Skin epidermis (tissue), 12 donors: ENCODE measurements around the gene LAG3.

ENCODE experiments used
- H3K27ac ChIP-seq, 21 experiments: fragments of 200-600 bp; sonication (generic) in 11 of 21; one replicate each; pipeline ENCODE4 v1.5.0; 2020; ENCODE audit warnings: mild to moderate bottlenecking in 3 of 21, inconsistent platforms in 2 of 21, moderate library complexity in 2 of 21
- H3K4me3 ChIP-seq, 7 experiments: fragments of 200-600 bp; sonication (generic) in 2 of 7; one replicate each; pipeline ENCODE4 v1.5.0; 2020; ENCODE audit warnings: inconsistent platforms in 2 of 7, mild to moderate bottlenecking in 2 of 7, moderate library complexity in 1 of 7

Gene LAG3

DNA sequence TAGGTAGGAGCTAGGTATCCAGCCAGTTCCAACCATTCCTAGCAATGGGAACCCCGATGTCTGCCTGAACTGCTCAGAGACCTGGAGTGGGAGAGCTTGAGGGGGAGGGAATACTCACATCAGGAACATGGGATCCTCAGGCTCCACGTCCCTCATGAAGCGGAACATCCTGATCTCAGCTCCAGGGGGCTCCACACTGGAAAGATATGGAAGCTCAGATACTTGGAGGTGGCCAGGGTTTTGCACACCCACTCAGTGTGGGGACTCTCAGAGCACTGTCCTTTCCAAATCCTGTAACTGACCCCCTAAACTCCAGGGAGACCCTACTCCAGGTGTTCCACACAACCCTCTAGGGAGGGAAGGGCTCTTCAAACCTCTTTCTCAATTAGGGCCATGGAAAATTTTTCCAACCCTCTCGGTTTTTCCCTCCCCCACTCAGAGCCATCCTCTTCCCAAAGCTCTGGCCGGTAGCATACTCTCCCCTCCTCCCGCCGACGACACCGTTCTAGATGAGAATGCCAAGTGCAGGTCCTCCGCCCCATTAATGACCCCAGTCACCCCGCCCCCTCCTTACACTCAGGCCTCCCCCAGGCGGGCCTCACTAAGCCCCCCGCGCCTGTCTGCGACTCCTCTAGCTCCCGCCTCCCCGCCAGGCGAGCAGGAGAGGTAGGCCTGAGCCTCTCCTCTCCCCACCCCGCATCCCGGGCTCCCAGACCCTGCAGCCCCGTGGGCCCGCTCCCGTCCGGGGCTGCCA lies 20.0 kb upstream of the LAG3 start:
- H3K27ac ChIP-seq = peak overlapping the region; percentile 71 to 100 (median 97)
- H3K4me3 ChIP-seq = peak overlapping the region; percentile 65 to 86 (median 76)

DNA sequence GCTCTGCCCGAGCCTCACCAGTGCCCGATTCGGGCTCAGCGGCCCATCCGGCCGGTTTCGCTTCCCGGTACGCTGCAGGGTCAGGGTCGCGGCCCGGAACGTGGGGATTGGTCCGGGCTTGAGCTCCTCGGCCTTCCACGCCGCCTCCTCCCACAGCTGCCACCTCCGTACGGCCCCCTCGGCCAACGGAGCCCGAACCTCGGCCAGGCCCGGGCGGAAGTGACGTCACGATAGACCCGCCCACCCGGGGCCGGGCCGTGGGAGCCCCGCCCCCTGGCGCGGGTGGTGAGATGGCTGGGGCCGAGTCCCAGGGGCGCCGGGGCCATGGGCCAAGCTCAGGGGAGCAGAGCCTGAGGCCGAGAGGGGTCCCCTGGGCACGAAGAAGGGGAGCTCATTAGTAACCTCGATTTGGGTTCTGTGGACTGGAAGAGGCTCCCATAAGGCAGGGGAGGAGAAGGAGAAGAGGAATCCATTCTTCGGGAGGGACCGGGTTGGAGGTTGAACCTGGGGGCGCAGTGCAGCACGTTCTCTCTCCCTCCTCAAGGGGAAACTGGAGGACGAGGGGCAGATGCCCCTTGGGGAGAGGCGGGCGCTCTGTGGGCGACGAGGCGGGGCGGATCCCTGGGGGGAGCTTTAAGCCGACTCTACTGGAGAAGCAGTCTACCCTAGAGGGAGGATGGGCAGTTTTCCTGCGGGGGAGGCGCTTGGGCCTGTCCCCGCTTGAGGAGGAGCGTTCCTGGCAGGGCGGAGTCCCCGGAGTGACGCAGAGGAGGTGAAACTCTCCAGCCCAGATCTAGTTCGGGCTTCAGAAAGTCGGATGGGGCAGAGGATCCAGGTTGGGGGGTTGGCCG lies 19.2 kb upstream of the LAG3 start, which contains the start of gene MLF2:
TSS of gene MLF2 (minus strand) at position 221 of the 851 bp plus-strand sequence. CDS start 807 bp downstream, outside the sequence.
- H3K4me3 ChIP-seq = peak within 1 kb of the TSS; percentile 65 to 86 (median 76)
- H3K27ac ChIP-seq = peak within 1 kb of the TSS; percentile 71 to 100 (median 97)

DNA sequence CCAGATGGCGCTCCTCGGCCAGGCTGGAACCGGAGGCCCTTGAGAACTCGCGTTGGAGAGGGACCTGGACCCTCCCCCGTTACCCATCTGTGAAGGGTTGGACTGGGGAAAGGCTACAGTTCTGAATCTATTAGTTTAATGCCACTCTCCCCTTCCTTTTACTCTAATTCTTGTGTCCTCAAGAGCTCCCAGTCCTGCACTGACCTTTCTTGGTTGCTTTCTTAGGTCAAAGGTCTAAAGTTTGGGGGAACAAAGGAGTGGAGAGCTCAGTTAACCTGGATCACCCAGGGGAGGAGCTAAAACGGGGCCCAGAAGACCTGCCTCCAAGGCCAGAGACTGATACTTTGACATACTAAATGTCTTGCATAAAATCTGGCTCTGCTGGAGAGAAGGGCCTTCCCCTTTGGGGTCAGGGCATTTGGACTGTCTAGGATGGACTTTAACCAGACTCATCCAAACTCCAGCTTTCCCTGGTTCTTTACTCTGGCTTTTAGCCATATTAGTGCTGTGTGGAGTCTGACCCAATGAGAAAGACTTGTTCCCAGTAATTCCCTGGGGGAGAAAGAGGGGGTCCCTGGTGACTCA lies 18.5 kb upstream of the LAG3 start:
- peak overlapping the region in 3 of 7 experiments; percentile 71 to 78 (median 76) for H3K4me3 ChIP-seq
- peak overlapping the region in 19 of 21 experiments; percentile 25 to 100 (median 97) for H3K27ac ChIP-seq

DNA sequence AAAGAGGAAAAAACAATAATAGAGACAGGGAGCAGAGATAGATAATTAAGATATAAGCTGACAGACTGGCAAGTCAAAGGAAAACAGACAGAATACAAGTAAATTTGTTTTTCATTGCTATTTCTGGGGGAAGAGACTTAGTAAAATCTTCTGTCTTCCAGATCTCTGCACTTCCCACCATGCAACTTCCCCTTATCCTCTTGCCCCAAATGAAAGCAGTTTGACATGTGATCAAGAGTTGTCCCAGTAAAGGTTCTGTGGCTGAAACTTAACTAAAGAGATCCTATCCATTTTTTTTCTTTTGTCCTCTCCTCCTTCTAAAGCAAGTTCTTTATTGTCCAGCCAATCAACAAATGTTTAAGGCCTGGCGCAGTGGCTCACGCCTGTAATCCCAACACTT lies 17.9 kb upstream of the LAG3 start:
- peak overlapping the region in 11 of 21 experiments; percentile 55 to 100 (median 98) for H3K27ac ChIP-seq

DNA sequence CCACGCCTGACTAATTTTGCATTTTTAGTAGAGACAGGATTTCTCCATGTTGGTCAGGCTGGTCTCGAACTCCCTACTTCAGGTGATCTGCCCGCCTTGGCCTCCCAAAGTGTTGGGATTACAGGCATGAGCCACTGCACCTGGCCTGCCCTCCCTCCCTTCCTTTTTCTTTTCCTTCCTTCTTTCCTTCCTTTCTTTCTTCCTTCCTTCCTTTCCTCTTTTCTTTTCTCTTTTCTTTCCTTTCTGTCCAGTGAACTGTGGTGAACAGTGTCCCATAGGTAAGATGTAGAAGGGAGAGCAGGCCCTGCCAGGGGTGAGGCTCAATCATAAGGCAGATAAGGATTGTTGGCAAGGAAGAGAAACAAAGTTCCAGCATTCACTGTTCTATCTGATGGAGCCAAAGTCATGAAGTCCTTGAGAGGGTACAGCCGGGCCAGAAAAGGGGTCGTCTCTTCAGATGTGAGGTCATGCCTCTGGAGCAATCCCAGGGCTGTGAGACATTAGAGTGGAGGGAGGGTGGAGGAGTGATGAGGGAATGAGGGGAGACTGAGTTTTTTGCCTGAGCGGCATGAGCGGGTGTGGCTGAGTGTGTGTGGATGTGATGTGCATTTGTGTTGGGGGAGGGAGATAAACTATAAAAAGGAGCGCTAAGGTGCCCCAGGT lies 15.2 kb upstream of the LAG3 start:
- H3K27ac ChIP-seq = no peak overlapping the region
- no peak overlapping the region for H3K4me3 ChIP-seq

More for the DNA sequence above, 17.9 kb upstream of the LAG3 start:
- no peak overlapping the region for H3K4me3 ChIP-seq

DNA sequence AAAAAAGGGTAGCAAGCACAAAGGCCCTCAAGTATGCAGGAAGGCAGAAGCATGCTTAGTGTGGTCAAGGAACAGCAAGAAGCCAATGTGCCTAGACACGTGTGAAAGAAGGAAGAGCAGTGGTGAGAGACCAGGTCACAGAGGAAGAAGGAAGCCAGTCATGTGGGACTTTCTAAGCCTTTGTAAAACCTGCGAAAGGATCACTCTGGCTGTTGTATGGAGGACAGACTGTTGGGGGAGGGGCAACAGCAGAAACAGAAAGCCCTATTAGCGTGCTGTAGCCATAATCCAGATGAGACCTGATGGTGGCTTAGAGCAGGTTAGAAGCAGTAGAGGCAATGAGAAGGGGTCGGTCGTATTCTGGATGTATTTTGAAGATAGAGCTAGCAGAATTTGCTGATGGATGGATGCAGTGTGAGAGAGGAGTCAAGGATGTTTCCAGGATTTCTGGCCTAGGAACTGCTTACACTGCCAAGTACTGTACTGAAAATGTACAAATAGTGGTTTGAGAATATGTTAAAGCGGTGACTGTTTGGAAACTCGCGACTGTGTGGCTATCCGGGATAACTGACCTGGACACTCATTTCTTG lies 13.7 kb upstream of the LAG3 start:
- H3K27ac ChIP-seq = no peak overlapping the region
- no peak overlapping the region for H3K4me3 ChIP-seq

DNA sequence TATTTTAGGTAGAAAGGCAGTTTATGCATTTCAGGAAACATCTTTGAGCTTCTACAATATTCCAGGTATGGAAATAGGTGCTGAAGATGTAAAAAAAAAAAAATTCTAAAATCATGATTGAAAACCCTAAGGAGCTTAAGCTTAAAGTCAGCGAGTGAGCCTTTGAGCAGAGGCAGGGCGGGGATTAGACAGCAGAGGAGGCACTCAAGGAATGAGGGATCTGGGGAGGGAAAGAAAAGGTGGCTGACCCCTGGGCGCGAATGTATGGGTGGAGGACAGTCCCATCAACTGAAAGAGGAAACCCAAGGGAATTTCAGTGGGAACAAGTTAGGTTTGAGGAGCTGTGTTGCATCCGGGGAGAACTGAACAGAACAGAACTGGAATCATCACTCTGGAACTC lies 12.6 kb upstream of the LAG3 start:
- Histone ChIP-seq H3K27ac (no peak overlapping the region), H3K4me3 (no peak overlapping the region)

DNA sequence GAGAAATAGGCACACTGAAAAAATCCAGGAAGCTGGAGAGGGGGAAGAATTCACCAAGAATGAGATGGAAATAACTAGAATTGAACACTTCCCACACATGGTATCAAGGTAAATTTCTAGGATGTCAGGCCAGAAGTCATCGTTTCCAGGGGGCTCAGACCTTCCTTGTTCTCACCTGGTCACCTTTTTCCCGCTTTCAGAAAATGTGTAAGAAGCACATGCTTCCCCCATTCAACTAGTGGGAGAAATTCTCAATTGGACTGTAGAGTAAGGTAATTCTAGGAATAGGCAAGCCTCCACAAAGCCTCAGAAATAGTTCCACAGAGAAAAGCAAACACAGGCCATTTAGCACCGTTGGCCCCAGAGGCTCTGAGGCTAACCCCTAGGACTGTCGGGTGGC lies 8.9 kb upstream of the LAG3 start:
- H3K4me3 ChIP-seq = no peak overlapping the region
- peak overlapping the region in 20 of 21 experiments; percentile 58 to 94 (median 84) for H3K27ac ChIP-seq

DNA sequence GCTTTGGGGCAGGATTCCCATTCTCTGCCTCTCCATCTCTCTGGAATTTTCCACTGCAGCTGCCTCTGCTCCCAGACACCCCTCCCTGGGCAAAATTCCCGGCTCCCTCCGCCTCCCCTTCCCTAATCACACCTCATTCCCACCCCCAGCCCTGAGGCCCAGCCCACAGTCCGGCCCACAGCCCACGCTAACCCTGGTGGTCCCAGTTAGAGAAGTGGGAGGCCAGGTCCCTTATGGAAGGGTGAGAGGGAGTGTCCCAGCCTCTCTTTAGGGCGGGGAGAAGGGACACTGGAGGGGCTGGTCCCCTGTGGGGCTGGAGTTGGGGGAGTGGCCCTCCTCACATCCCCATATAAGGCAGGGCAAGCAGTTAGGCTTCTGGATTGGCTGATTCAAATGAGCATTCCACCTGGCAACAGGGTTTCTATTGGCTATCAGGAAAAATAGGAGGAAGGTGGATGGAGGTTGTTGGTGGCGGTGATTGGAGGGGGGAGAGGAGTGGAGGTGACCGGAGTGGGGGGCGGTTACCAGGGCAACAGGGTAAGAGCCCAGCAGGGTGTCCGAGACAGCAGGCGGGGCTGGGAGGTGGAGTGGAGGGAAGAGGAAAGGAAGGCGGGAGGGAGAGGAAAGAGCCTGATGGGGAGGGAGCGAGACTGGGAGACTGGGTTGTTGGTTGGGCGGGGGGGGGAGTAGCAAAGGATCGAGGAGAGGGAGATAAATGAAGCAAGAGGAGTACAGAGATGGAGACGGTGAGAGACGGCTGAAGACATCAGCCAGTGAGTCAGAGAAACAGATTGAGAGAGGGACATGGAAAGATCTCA lies 8.1 kb upstream of the LAG3 start:
- Histone ChIP-seq H3K27ac (peak overlapping the region in 20 of 21 experiments; percentile 58 to 94 (median 84)), H3K4me3 (peak overlapping the region in 4 of 7 experiments; percentile 5 to 32 (median 14))

DNA sequence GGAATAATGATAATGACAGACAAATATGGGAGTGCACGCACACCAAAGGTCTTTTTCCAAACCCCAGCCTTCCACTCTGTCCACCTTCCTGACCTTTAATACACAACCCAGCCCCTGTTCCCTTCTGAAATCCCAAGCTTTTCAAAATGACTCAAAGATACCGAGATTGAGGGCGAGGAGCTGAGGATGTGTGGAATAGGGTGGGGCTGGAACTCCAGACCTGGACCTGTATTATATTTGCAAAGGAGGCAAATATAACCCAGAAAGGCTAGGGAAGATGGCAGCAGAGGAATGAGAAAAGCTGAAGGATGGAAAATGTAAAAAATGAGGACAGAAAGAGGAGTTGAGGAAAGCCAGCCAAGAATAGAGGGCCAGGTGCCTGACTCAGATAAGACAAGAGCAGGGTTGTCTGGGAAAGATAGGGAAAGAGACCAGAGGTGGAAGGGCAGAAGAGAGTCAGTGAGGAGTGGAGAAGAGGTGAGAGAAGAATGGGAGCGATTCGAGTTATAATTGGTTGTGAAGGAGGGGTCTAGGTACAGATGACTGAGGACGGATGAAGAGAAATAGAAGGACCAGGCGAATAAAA lies 7.2 kb upstream of the LAG3 start:
- peak overlapping the region in 6 of 7 experiments; percentile 57 to 80 (median 76) for H3K4me3 ChIP-seq
- H3K27ac ChIP-seq = peak overlapping the region in 19 of 21 experiments; percentile 77 to 94 (median 85)

DNA sequence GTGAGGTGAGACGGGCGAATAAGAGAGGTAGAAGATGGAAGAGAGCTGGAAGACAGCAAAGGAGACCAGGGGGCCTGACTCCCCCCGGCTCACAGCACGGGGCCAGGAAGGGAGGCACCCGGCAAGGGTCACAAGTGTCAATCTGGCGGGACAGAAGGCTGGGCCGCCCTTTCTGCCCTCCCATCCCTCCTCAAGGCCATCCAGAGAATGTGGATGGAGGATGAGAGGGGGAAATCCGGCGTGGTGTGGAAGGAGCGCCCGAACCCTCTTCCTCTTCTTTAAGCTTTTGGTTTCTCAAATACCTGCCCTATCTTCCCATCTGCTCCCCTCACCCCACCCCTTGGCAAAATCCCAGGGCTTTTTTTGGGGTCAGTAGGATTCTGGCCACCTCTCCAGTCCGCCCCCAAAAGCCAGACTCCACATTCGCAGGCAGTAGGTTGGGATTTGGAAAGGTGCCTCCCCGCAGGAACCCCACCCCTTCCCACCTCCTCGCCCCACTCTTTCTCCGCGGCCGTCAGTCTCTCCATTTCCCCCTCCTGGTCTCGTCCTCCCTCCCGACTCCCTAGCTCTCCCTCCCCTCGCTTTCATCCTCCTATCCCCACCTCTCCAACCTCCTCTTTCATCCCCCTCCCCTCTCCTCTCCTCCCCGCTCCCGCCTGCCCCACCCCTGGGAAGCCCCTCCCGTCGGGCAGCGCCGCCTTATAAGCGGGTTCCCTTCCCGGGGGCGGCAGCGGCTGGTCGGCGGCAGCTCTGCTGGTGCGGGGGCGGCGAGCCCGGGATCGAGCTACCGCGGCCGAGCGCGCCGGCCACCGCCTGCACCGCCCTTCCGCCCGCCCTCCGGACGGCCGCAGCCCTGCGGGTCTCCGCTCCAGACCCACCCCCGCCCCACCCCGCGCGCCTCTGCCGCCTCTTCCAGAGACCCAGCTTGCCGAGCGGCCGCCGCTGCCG lies 6.4 kb upstream of the LAG3 start, which contains the start of gene PTMS:
TSS of gene PTMS (plus strand) at position 730 of the 948 bp plus-strand sequence. CDS start 343 bp downstream, outside the sequence.
- Histone ChIP-seq H3K4me3 (peak within 1 kb of the TSS; percentile 50 to 80 (median 75)), H3K27ac (peak within 1 kb of the TSS; percentile 68 to 94 (median 82))

DNA sequence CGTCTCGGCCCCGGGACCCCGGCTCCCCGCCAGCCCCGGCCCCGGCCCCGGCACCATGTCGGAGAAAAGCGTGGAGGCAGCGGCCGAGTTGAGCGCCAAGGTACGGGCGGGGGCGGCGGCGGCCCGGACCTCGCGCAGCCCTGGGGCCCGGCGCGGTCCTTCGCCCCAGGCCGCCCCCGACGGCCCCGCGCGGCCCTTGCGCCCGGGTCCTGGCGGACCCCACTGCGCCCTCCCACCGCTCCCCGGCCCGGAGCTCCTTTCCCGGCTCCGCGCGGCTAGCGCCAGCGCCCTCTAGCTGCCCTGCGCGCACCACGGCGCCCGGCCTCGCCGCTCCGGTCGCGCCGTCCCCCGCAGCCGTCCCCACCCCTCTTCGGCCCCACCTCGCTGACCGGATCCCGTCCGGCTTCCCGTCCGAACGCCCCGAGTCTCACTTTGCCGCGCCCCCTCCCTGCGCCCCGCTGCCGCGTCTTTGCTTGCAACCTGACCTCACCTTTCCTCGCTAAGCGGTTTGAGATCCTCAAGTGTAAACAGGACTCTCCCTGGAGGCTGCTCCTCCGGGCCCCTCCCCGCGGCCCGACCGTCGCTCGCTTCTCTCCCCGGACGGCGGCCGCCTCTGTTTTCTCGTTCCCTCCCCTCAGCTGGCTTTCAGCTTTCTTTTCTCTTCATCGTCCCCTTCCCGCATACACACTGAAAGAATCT lies 5.5 kb upstream of the LAG3 start:
- Histone ChIP-seq H3K27ac (peak overlapping the region; percentile 68 to 94 (median 82)), H3K4me3 (peak overlapping the region; percentile 50 to 80 (median 75))

DNA sequence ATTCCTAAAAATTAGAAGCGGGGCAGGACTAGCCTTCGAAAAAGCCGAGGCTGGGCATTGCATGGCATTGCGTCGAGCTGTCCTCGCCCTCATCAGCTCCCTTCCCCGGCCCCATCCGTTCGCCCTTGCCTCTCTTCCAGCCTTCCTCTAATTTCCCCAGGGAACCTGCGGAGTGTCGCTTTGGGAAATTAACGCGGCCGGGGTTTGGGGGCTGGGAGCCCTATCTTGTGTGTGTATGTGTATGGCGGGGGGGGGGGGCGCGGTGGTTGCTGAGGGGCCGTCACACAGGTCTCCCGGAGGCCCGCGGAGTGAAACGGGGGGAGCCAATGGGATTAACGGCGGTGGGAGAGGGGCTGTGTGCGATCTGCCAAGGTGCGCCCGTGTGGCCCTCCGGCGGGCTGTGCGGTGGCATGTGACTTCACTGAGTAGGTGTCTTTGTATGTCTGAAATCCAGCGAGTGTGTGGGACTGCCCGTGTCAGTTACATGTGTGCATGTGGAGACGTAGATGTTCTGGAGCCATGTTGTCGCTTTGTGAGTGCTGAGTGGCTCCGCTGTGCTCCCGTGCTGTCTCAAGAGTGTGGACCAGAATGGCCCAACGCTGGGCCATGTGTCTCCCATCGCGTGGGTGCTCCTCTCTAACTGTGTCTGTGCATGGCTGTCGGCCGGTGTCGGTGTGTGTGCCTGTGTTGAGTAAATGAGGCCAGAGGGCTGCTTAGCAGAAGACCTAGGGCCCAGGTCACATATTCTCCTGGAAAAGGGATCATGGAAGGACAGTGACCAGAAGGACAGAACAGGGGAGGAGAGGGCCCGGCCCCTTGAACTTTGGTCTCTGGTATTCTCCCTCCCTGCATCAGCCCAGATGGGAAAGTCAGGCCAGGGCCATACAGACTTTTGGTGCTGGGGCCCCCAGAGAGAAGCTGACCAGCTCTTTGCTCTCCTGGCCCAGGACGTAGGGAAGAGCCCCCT lies 4.7 kb upstream of the LAG3 start:
- Histone ChIP-seq H3K27ac (peak overlapping the region; percentile 30 to 94 (median 82)), H3K4me3 (peak overlapping the region; percentile 50 to 80 (median 75))

DNA sequence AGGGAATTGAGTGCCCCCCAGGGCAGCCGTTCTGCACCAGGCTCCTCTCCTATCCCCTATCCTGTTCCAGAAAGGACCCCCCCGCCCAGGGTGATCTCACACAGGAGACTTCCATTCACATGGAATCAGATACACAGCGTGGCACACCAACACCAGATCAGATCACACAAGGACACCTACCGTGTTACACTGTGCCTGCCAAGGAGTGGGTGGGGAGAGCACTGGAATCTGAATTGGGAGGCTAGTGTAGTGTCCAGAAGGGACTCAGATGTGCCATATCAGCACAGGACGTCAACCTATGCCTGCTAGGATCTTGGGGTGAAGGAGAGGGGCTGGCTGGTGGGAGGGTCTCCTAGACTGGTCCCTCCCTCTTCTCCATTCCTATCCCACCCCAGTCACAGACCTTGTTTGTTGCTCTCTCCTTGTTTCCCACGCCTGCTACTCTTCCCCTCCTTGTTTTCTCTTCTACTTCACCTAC lies 3.8 kb upstream of the LAG3 start:
- Histone ChIP-seq H3K4me3 (peak overlapping the region in 6 of 7 experiments; percentile 50 to 80 (median 76)), H3K27ac (peak overlapping the region in 14 of 21 experiments; percentile 23 to 94 (median 83))

DNA sequence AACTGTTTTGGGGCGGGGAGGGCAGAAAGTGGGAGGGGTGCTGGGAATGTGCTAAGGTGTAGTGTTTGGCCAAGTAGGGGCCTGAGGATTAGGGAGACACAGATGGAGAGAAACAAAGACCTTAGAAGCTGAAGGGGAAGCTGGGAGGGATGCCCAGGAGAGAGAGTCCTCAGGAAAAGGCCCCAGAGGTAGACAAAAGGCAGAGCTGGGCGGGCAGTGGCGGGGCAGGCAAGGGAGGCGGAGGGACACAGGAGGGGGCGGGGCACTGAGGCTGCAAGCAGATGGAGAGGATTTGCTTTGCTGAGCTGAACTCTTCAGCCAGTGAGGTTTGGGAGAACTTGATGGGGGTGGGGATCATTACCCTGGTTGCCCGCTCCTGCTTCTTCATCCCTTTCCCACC lies 3.3 kb upstream of the LAG3 start:
- peak overlapping the region in 1 of 7 experiments; percentile 80 for H3K4me3 ChIP-seq
- H3K27ac ChIP-seq = peak overlapping the region in 7 of 21 experiments; percentile 15 to 91 (median 82)
